Upper lobe of left lung (tissue), 4 donors: ENCODE data around the gene PHGDH.

ENCODE experiments used
- CTCF ChIP-seq, 6 experiments: fragments of 450-650 bp in 4 of 6; fragments of 200-600 bp in 2 of 6; sonication (generic) in 2 of 6; IDR thresholded peaks; one replicate each; pipeline ENCODE4 v1.5.1; 2016 to 2019; ENCODE audit warnings: antibody characterized with exemption in 6 of 6
- POLR2A ChIP-seq, 4 donors: fragments of 450-650 bp; IDR thresholded peaks; one replicate each; pipeline ENCODE4 v1.5.1; 2016 to 2017; ENCODE audit warnings: antibody characterized with exemption in 4 of 4, mild to moderate bottlenecking in 2 of 4
- POLR2AphosphoS5 ChIP-seq, 2 donors: sonication (generic); formaldehyde crosslinking; IDR thresholded peaks; one replicate each; pipeline ENCODE4 v1.5.1; 2017; ENCODE audit warnings: antibody characterized with exemption in 2 of 2

- TF ChIP-seq CTCF (IDR thresholded peaks at IDR 0.05) (no peak), POLR2AphosphoS5 (IDR thresholded peaks at IDR 0.05) (no peak), POLR2A (IDR thresholded peaks at IDR 0.05) (no peak)
Observed at GRCh38 chr1:119680193-119680592, 31.5 kb upstream of the PHGDH start.
